CD4-positive, alpha-beta T cell treated with Interleukin-17A for 1 hour (primary cell): ENCODE results near the gene BFSP1.

Experiments
- DNase-seq: peaks from one replicate; pipeline ENCODE4 v3.0.0-alpha.2; 2020

BFSP1 gene

DNA sequence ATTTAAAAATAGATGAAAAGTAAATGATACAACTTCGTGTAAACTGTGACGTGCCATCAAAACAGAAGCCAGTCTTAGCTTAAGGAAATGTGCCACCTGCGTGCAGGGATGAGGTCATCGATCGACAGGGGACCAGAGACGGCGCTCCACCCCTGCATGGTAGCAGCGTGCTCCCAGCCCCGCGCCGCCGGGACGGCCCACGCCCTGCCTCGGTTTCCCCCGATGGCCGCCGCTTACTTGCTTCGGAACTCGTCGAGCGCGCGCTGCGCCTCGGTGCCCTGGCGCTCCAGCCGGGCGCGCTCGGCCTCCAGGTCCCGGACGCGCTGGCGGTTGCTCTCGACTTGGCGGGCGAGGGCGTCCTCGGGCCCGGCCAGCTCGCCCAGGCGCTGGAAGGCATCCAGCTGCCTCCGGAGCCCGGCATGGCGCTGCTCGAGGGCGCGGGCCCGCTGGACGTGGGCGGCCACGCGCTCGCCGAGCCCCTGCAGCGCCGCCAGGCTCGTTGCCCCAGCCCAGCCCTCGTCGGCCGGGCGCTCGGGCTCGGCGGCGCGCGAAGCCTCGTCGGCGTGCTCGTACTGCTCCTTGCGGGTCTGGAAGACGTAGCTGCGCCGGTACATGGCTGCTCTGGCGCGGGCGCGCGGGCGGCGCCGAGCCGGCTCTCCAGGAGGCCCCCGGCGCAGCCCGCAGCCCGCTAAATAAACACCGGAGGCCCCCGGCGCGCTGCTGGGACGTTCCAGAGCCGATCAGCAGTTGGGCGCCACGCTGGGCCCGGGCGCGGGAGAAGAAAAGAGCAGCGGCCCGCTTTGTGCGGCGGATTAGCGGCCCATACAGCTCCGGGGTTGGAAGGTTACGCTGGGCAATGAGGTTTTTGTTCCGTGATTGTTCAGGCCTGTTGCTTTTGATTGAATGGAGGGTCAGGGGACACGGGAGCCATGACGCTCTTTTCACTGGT, at the start of gene BFSP1:
BFSP1 (minus strand) TSS at position 664 of the 949 bp plus-strand sequence; CDS start at position 614, 50 bp downstream.
- DNase-seq, result peak; percentile 47

DNA sequence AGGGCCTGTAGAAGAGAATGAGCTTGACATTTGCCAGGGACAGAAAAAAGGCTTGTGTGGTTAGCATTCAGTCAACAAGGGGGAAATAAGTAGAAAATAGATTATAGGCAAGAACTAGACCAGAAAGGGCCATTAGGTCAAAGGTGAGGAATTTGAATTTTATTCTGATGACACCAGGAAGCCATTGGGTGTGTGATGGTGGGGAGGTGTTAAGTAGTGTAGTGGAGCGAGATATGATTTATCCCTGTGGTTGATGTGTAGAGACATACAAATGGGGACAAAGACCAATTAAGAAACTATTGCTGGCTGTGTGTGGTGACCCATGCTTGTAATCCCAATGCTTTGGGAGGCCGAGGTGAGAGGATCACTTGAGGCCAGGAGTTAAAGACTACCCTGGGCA, 49.7 kb upstream of the BFSP1 start:
- no peak for DNase-seq

DNA sequence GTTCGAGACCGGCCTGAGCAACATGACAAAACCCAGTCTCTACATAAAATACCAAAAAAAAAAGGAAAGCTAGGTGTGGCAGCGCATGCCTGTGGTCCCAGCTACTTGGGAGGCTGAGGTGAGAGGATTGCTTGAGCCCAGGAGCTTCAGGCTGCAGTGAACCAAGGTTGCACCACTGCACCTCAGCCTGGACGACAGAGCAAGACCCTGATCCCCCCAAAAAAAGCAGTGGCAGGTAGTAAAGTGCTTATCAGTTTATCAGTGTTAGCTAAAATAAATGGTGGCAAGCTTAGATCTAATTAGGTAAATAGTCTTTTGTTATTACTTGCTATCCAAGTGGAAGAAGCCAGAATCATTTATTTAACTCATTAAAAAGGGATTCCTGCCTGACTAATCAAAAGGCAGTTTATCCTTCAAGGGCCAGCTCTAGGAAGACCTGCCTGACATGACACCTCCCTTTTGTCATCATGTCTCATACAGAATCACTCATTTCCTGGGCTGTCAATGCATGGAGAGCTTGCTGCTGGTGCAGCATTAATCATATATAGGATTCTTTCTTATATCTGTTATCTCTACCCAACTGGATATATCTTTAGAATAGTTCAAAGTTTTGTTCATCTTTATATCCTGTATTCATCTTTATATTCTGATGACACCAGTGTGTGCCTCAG, 48.3 kb upstream of the BFSP1 start:
- no peak for DNase-seq

DNA sequence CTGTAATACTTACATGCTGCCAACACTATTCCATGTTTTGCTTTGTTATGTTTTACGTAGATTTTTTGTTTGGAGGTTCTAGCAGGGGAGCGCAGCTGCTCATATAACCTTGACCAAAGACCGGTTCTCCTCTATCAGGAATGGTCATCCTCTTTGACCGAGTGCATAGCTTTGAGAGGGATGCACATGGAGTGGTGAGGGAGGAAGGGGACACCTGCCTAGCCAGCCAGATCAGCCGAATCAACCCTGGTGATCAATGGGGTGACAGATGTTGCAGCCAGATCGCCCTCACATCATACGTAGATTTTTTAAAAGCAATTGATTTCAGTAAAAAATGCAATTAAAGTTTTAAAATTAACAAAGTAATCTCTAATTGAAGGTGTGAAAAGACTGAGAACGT, 45.0 kb upstream of the BFSP1 start:
- DNase-seq, result no peak

DNA sequence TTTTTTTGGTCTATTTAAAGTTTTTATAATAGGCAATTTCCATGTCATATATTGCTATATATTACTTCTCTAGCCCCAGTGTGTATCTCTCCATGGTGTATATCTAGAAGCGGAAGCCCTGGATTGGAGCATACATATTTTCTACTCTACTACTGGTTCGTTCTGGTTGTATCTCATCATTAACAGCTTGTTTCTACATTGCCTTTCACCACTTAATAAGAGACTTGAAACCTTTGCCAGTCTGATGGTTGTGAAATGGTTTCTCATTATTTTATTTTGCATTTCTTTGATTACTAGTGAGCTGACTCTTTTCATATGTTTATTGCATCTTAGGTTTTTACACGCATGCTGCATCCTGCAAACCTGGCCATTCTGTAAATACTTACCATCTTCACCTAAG, 42.3 kb upstream of the BFSP1 start:
- no peak for DNase-seq

DNA sequence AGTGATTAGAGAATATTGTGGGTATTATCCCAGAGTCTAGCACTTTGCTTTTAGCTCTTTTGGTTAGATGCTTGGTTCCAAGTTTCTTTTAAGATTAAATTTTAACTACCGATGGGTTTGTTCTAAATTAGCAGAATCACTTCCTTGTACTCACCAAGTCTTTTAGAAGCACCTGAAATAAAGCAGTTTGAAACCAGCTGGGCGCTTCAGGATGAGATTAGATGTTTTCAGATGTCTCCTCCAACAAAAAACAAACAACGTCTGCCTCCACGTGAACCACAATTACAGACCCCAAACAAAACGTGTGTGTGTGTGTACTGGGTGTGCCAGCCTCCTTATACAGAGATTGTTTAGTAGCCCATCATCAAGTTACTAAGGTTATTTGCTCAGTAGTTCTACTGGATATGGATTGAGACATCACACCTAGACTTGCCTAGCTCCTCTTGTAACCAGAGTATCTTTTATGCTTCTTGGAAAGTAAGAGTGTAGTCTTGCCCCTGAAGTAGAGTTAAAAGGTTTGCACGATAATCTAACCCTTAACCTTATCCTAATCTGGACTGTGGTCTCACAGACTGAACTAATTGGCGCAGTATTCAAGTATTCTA, 41.0 kb upstream of the BFSP1 start:
- no peak for DNase-seq

DNA sequence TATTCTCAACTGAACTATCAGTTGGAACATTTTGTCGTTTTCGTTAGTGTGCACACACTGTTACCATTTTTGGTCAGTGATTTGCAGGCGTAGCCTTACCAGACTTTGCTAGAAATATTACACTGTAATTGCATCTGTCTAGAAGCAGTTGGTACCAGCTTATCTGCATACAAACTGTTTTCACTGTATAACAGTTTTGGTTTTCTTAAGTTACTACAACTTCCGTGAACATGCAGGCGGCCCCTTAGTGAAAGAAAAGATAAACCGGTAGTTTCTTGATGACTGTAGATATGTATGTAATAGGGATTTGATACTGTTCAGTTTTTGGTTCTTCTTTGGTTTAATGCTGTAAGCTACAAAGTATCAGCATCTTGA, 40.0 kb upstream of the BFSP1 start:
- DNase-seq, result peak; percentile 20

DNA sequence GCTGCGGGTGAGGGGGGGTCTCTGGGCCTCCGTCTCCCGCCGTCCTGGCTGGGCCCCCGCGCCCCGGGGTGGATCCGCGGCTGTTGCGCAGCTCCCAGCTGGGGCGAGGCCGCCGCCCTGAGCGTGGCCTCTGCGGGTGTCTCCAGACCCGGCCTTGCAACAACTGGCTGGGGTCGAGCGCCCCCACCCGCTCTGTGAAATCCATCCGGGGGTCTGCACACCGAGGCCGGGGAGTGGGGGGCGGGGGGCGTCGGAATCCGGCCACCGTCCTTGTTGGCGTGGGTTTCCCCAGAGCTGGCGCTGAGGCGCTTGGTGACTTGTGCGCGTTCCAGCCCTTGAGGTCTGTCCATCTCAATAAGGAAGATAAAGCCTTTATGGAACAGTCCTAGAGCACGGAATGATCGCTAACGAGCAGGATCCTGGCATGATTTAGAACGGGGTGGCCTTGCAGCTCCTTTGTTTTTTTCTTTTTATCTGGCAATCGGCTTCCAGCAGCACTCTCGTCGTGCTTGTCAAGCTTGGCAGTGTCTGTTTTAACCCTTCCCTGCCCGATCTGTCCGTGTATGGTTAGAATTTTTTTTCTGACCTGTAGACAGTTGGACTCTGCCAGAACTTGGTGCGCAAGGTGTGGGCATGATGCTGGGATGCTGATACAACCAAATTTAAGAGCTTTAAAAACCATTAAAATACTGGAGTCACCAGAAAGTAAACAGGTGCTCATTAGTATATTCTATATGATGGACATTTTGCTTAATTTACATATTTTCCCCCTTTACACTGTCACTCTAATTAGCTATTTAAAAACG, 39.4 kb upstream of the BFSP1 start:
- DNase-seq, result peak; percentile 26

DNA sequence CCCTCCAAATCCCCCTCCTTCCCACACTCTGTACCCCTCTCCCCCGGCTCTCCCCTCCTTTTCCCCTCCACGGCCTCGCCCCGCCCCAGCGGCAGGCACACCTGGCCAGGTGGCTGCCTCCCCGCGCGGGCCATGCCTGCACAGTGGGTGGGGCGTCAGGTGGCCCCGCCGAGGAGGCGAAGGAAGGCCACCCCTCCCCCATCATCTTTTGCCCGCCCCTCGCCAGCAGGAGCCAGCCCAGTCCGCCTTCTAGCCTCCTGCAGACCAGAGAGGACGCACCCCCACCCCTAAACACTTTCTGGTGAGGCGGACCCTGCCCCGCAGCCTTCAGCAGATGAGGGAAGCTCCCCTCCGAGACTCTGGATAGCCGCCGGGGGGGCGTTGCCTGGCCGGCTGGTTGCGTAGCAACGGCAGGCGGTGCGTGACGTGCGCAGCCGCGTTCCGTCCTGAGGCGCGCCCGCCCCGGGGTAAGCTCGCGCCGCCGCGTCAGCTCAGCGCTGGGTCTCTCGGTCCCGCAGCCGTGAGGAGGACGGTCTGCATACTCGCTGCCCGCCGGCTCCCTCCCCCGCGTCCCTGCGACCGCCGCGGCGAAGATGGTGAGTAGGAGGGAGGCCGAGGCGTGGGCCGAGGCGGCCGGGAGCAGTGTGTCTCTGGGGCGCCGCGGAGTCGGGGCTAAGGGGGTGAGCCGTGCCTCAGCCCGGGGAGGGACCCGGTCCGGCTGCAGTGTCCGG, 38.6 kb upstream of the BFSP1 start, which contains the start of gene DSTN:
DSTN (plus strand) TSS at position 460 of the 731 bp plus-strand sequence; CDS start at position 594, 134 bp downstream.
- peak; percentile 87 for DNase-seq

DNA sequence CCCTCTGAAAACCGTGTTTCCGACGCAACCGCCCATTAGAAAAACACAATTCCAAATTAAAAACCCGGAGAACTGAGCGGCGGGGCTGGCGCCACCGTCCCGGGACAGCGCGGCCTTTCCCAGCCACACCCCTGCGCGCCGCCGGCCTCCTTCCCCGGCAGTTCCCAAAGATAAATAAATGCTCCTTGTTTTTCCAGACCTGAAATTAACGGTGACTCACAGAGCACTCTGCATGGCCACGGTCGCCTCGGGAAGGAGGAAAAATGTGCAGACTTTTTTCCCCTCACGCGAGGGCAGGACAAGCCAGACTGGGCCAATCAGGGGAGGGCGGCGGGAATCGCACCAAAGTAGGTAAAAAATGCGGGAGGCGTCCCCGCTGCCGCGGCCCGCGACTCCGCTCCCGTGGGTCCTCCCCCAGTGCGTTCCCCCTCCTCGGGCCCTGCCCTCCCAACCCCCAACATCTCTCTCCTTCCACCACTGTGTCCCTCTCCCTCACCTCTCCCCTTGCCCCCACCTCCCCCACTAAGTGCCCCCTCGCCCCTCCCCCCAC, 37.9 kb upstream of the BFSP1 start:
- peak; percentile 12 for DNase-seq

DNA sequence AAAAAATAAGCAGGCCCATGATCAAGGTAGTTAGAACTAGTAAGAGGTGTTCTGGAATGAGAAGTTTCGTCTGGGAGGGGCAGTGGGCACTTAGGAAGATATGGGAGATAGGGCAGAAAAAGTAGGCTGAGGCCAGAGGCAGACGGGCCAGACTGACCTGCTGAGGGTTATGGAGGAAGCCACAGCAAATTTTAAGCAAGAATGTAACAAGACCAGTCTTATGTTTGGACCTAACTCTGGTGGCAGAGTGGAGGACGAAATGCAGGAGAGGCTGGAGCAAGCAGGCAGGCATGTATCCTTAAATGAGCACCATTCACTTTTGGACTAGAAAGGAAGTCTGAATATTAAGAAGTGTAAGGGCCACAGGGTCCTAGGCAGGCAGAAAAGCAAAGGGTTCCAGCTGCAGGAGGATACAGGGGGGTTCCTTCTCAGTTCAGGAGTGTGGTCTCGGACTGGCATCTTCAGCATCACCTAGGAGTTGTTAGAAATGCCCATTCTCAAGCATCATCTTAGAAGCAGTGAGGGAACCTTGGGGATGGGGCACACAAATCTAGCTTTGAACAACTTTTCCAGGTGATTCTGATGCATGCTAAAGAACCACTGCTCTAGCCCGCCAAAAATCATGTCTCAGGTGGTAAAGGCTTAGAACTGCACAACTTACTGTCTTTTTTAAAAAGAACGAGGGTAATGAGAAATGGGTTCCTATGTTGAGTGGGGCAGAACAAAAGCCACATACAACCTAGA, 37.0 kb upstream of the BFSP1 start:
- no peak for DNase-seq

DNA sequence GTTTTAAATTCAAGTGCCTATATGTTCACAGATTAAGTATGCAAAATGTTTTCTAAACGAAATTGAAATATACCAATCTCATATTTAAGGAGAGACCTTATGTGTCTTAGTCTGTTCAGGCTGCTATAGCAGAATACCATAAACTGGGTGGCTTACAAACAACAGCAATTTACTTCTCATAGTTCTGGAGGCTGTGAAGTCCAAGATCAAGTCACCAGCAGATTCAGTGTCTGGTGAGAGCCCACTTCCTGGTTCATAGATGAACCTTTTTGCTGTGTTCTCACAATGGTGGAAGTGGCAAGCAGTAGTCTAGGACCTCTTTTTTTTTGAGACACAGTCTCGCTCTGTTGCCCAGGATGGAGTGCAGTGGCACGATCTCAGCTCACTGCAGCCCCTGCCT, 35.2 kb upstream of the BFSP1 start:
- DNase-seq, result no peak

DNA sequence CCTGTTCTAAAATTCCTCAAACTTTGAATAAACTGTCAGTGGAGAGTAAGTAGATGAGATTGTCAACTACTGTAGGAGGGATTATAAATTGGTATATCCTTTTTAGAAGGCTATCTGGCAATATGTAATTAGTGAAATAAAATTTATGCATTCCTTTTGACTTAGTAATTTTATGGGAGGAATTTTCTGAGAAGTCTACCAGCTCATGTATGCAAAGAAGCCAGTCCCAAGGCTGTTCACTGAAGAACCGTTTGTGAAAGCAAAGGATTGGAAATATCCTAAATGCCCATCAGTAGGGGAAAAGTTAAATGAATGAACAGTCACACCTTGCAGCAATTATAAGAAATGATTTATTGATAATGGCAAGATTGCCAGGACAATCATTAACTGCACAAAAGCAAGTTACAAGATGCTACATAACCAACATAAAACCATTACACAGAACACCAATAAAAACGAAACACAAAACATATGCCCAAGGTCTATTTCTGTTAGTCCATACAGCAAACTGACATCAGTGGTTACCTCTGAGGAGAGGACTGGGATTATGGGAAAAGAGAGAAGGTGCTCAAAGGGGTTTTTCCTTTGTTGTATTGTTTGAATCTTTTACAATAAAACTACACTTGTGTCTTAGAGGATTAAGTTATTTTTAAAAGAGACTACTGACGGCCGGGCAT, 34.1 kb upstream of the BFSP1 start:
- DNase-seq, result no peak

DNA sequence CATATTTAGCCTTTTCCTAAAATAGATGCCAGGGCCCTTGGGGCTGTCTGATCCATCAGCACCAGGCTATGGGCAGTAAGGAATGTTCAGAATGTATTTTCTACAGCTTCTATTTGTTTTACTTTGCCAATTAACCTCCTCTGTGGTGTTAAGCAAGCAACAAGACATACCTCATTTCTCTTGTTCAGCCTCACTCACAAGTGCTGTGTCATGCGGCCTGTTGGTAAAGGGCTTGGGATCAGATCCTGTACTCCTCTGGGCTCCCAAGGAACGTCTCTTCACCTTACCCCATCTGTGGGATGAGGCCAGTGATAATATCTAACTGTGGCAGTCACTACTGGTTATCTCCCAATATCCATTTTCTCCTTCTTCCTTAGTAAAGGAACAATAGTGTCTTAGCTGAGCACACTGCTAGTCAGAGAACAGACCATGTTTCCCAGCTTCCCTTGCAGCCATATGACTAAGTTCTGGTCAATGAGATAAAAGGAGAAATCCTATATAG, 31.7 kb upstream of the BFSP1 start:
- no peak for DNase-seq

DNA sequence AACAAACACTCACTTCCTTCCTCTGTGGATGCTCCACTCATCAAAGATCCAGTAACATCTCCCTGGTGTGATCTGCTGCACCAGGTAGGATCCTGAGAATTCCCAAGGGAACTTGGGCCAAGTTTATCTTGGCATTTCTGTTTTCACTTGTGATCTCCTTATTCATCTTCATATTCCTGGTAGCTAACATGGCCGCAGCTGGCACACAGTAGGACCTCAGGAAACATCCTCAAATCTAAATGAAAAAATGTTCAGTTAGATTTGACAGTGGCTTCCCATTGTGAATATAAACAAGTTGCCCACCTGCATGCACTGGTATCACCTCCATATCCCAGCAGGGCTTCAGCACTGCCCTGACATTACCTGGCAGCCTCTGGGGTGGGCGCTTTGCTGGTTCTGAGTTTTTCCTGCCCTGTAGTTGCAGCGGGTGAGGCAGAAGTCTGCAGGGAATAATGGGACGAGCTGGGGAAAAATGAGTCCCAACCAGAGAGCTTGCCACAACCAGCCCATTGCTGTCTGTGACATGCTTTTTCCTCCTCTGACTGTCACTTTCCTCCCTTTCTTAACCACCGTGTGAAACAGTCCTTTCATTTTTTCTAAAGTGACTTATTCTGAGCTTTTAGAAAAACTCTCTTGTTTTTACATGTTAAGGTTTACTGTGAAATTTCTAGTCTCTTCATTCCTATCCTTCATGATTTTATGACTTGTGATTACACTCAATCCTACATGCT, 29.3 kb upstream of the BFSP1 start:
- DNase-seq, result no peak

DNA sequence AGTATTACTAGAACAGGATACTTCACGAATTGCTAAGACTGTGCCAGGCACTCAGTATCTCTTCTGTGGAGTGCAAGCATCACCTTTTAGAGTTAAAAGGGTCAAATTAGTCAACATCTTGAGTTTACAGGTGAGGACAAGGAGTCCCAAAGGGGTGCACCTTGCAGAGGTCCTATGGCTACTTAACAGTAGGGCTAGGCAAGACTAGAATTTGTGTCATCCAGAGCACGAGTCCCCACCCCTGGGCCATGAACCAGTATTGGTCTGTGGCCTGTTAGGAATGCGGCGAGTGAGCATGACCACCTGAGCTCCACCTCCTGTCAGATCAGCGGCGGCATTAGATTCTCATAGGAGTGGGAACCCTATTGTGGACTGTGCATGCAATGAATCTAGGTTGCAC, 28.2 kb upstream of the BFSP1 start:
- DNase-seq, result no peak

DNA sequence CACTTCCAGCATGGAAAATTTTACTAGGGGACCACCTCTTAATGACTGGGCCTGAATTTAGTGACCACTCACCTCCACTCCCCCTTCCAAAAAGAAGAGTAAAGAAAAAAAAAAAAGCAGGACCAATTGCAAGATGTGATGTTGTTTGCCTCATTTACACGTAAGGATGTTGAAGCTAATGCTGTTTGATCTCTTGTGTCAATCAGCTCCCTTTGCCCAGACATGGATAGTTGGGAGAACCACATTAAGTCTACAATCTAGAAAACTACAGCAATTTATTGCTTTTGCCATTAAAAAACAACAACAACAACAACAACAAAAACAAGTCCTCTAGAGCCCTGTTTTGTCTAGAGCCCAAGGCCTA, 27.7 kb upstream of the BFSP1 start:
- no peak for DNase-seq

DNA sequence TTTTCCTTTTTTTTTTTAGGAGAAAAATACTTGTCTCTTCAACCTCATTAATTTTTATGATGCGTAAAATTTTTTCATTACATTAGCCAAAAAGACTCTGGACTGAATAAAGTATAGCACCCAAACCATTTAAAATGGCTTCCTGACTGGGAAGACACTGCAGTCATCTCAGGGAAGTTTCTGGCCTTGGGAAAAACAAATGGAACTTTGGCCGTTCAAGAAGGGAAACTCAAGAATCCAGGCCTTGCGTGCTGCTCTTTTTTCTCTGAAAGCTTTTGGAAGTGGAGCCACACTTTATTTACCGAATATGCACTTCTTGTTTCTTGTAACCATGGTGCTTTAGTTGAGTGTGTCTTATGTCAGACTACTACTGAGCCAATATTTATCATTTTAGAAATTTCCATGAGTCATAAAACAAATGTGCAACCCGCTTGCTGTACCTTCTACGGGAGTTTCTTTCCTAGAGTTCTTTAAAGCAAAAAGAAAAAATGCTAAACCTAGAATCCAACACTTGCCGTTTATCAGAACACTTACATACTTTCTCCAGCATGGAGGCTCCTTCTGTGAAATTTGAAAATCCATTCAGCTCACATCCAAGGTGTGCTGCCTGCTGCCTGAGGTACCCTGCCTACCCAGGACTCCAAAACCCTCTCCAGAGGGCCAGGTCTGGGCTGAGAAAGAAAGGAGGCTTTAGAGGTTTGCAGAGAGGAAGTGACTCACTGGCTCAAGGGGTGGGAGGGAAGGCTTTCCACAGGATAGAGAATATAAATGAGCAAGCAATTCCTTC, 27.2 kb upstream of the BFSP1 start:
- DNase-seq, result no peak

DNA sequence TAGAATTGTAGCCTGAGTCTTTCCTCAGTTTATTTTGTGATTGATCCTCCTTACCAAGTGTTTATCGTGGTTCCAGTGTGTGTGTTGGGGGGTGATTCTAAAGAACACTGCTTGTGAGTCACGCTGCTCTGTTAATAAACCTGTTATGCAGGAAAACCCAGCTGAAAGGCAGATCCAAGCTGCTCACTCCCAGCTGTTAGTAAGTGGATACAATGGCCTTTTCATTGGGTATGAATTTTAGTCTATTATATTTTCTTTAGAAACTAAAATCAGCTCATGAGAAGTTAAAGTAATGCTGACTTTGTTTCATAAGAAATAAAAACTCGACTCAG, 26.5 kb upstream of the BFSP1 start:
- DNase-seq, result no peak
